Hepatocyte (in vitro differentiated cells): Measurements from ENCODE around the gene VIPR2. TPM values are rescaled to one million over a fixed set of nuclear protein-coding genes. Genes with fewer than 3 reads are reported as not detected.

ENCODE experiments used
- DNase-seq: peaks from one replicate; pipeline ENCODE4 v3.0.0-alpha.2; 2016; ENCODE audit warnings: low spot score
- H2AFZ ChIP-seq: fragments of 200-600 bp; sonication (generic); 2 replicates; pipeline ENCODE4 v1.6.0; 2016; ENCODE audit warnings: antibody characterized with exemption, mild to moderate bottlenecking
- H3K27ac ChIP-seq: fragments of 200-600 bp; sonication (generic); 2 replicates; pipeline ENCODE4 v1.5.1; 2016; ENCODE audit warnings: mild to moderate bottlenecking
- H3K27me3 ChIP-seq: fragments of 200-600 bp; sonication (generic); 2 replicates; pipeline ENCODE4 v1.6.1; 2016
- H3K36me3 ChIP-seq: fragments of 200-600 bp; sonication (generic); replicated peaks from 2 replicates; pipeline ENCODE4 v1.5.1; 2016; ENCODE audit warnings: low read depth; ENCODE audit not compliant: insufficient read depth
- H3K4me1 ChIP-seq: fragments of 200-600 bp; sonication (generic); 2 replicates; pipeline ENCODE4 v1.5.1; 2016; ENCODE audit warnings: mild to moderate bottlenecking, moderate library complexity; ENCODE audit not compliant: insufficient read depth
- H3K4me2 ChIP-seq: fragments of 200-600 bp; sonication (generic); 2 replicates; pipeline ENCODE4 v1.6.0; 2016
- H3K4me3 ChIP-seq: fragments of 200-600 bp; sonication (generic); 2 replicates; pipeline ENCODE4 v1.5.1; 2016; ENCODE audit warnings: mild to moderate bottlenecking
- H3K79me2 ChIP-seq: fragments of 200-600 bp; sonication (generic); 2 replicates; pipeline ENCODE4 v1.6.0; 2017; ENCODE audit warnings: mild to moderate bottlenecking
- H3K9me2 ChIP-seq: fragments of 200-600 bp; sonication (generic); replicated peaks from 2 replicates; pipeline ENCODE4 v1.6.0; 2017; ENCODE audit warnings: mild to moderate bottlenecking; ENCODE audit not compliant: insufficient read depth
- H3K9me3 ChIP-seq: fragments of 200-600 bp; sonication (generic); 2 replicates; pipeline ENCODE4 v1.5.1; 2016; ENCODE audit warnings: low read depth, mild to moderate bottlenecking
- H4K20me1 ChIP-seq: fragments of 200-600 bp; sonication (generic); 2 replicates; pipeline ENCODE4 v1.6.0; 2016; ENCODE audit warnings: mild to moderate bottlenecking; ENCODE audit not compliant: insufficient read depth, poor library complexity, severe bottlenecking
- EZH2 ChIP-seq: fragments of 200-600 bp; sonication (generic); IDR thresholded peaks from 2 replicates; pipeline ENCODE4 v1.6.1; 2016; ENCODE audit warnings: antibody characterized with exemption, mild to moderate bottlenecking, borderline replicate concordance
- EZH2phosphoT487 ChIP-seq: fragments of 200-600 bp; sonication (generic); IDR thresholded peaks from one replicate; pipeline ENCODE4 v1.6.1; 2018; ENCODE audit warnings: antibody characterized with exemption, mild to moderate bottlenecking, low read depth, moderate library complexity; ENCODE audit not compliant: unreplicated experiment, severe bottlenecking
- WGBS: methylation state at CpG from one replicate; pipeline ENCODE4 v1.1.6; 2016; ENCODE audit warnings: low lambda C conversion rate; ENCODE audit errors: missing lambda C conversion rate; 5-methylcytosine and 5-hydroxymethylcytosine counted together
- polyA plus RNA-seq: library from polyadenylated mRNA; unstranded; fragments of >200 nt; fragmentation: Nextera tagmentation; extraction: Ambion mirVana; gene quantifications from 2 replicates; pipeline ENCODE4 v1.2.1, GENCODE V29; 2016
- total RNA-seq: library from RNA; depleted of rRNA; stranded (reverse); fragments of >200 nt; gene quantifications from 2 replicates; pipeline ENCODE4 v1.2.3, GENCODE V29; 2014
- TF ChIP-seq, protein P1 (sequence below): fragments of 200-600 bp; sonication (generic); IDR thresholded peaks from 2 replicates; pipeline ENCODE4 v1.5.1; 2016; ENCODE audit warnings: antibody characterized with exemption, mild to moderate bottlenecking; ENCODE audit not compliant: poor library complexity

Gene VIPR2
- total and polyA plus RNA-seq, 2 experiments from 2014 or later = 2.7 to 3.4 TPM

DNA sequence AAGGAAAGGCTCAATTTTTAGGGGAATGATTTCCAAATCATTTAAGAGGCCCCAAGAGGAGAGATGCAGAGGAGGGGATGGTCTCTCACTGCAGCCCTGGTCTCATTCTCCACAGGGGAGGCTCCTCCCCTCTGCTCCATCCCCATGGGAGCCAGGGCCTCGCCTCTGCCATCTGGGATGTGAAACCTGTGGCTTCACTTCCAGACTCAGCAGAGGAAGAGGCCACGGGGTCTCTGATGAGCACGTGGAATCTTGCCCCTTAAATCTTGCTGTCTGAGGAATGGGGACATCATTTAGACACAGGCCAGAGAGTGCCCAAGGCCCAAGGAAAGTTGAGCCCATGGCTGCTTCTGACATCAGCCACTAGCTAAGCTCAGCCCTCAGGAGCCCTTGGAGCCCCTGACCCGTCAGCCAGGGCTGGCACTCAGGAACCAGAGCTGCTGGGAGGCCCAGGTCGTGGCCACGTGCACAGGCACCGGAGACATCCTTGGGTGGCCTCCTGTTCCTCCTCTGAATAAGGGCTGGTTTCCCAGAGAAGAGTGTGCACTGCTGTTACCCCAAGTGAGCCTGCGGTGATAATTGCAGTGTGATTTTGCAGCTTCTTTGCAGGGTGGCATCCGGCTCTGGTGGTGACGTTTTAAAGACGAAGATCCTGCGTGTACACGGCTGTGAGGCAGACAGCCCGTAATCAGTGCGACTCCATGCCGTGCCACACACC, 50.5 kb downstream of the VIPR2 start:
- WGBS = 85% methylated on average over 16 of the region's 16 CpGs
- no peak overlapping the region for H3K27ac ChIP-seq
- H3K9me3 ChIP-seq = no peaks in the 10 kb centered on the region
- H3K4me2 ChIP-seq = no peak overlapping the region
- H3K79me2 ChIP-seq = no peaks in the 10 kb centered on the region
- no peaks in the 10 kb centered on the region for H3K4me1 ChIP-seq
- no peaks in the 10 kb centered on the region for H3K36me3 ChIP-seq
- H3K9me2 ChIP-seq = no peaks in the 10 kb centered on the region
- H2AFZ ChIP-seq = no peak overlapping the region
- no peak overlapping the region for H3K4me3 ChIP-seq
- H4K20me1 ChIP-seq = no peaks in the 10 kb centered on the region
- TF ChIP-seq EZH2phosphoT487 (no peak), EZH2 (no peak)
- TF ChIP-seq, protein P1, sequence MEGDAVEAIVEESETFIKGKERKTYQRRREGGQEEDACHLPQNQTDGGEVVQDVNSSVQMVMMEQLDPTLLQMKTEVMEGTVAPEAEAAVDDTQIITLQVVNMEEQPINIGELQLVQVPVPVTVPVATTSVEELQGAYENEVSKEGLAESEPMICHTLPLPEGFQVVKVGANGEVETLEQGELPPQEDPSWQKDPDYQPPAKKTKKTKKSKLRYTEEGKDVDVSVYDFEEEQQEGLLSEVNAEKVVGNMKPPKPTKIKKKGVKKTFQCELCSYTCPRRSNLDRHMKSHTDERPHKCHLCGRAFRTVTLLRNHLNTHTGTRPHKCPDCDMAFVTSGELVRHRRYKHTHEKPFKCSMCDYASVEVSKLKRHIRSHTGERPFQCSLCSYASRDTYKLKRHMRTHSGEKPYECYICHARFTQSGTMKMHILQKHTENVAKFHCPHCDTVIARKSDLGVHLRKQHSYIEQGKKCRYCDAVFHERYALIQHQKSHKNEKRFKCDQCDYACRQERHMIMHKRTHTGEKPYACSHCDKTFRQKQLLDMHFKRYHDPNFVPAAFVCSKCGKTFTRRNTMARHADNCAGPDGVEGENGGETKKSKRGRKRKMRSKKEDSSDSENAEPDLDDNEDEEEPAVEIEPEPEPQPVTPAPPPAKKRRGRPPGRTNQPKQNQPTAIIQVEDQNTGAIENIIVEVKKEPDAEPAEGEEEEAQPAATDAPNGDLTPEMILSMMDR = no peak
- no peak for DNase-seq
- no peaks in the 10 kb centered on the region for H3K27me3 ChIP-seq

DNA sequence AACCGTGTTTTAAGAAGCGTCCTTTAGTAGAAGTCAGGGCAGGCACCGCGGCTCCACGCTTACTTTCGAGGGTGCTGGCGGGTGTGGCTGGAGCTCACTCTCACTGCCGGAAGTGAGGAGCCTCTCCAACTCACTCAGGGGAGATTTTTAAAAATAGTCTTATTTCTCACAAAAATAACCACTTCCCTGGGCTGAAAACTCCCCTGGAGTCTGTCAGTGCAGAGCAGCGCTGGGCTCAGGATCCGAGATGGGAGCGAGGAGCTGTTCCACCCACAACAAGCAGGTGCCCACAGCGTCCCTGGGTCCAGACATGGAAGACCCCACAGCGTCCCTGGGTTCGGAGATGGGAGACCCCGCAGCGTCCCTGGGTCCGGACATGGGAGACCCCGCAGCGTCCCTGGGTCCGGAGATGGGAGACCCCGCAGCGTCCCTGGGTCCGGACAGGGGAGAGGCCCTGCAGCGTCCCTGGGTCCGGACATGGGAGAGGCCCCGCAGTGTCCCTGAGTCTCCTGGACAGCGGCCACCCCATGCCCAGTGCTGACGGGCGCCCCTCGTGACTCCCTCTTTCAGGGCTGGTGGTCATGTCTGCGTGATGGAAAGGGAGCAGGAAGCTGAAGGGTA, 51.2 kb downstream of the VIPR2 start:
- no peak for DNase-seq

DNA sequence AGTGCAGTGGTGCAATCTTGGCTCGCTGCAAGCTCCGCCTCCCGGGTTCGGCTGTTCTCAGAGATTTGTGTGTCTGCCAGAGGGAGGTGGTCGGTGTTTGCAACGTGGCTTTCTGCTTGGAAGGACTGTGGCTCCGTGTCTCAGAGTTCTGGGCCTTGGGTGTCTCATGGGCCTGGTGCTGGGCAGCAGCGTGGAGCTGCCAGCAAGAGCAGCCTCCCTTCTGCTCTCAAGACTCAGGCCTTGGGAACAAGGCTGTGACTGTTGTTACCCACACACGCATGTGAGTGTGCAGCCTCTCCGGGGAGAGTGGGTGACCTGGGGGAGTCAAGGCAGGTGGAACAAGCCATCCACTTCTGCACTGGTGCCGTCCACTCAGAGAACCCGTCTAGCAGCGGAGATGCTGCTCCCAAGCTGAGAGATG, 52.0 kb downstream of the VIPR2 start:
- Histone ChIP-seq H3K36me3 (no peaks in the 10 kb centered on the region), H3K4me2 (no peak overlapping the region), H3K9me3 (no peaks in the 10 kb centered on the region), H3K27ac (no peak overlapping the region), H4K20me1 (no peaks in the 10 kb centered on the region), H3K9me2 (no peaks in the 10 kb centered on the region), H3K4me1 (no peaks in the 10 kb centered on the region), H3K4me3 (no peak overlapping the region), H2AFZ (no peak overlapping the region), H3K27me3 (no peaks in the 10 kb centered on the region), H3K79me2 (no peaks in the 10 kb centered on the region)
- no peak for DNase-seq
- WGBS = 81% methylated on average over 13 of the region's 13 CpGs
- TF ChIP-seq EZH2 (no peak), EZH2phosphoT487 (no peak)
- TF ChIP-seq, protein P1 = no peak

More for the DNA sequence above, 51.2 kb downstream of the VIPR2 start:
- Histone ChIP-seq H4K20me1 (no peaks in the 10 kb centered on the region), H3K4me3 (no peak overlapping the region), H3K4me2 (no peak overlapping the region), H3K27ac (no peak overlapping the region), H3K9me3 (no peaks in the 10 kb centered on the region), H3K9me2 (no peaks in the 10 kb centered on the region), H2AFZ (no peak overlapping the region), H3K27me3 (no peaks in the 10 kb centered on the region), H3K36me3 (no peaks in the 10 kb centered on the region), H3K4me1 (no peaks in the 10 kb centered on the region), H3K79me2 (no peaks in the 10 kb centered on the region)
- WGBS = 92% methylated on average over 26 of the region's 31 CpGs
- TF ChIP-seq EZH2 (no peak), EZH2phosphoT487 (no peak)
- TF ChIP-seq, protein P1 = no peak
